Rectal smooth muscle tissue (tissue), 1 donor: Measurements from ENCODE around the gene BCL2L11.

Experiments
- H3K27ac ChIP-seq: one replicate; pipeline ENCODE4 v1.7.0; 2013; ENCODE audit warnings: low read depth, low read length, inconsistent platforms
- H3K27me3 ChIP-seq: one replicate; pipeline ENCODE4 v1.7.0; 2013; ENCODE audit warnings: low read length; ENCODE audit not compliant: control insufficient read depth, insufficient read depth
- H3K36me3 ChIP-seq: one replicate; pipeline ENCODE4 v1.7.0; 2013; ENCODE audit warnings: low read length; ENCODE audit not compliant: control insufficient read depth, insufficient read depth
- H3K4me1 ChIP-seq: one replicate; pipeline ENCODE4 v1.7.0; 2013; ENCODE audit warnings: low read length; ENCODE audit not compliant: control insufficient read depth, insufficient read depth
- H3K4me3 ChIP-seq: one replicate; pipeline ENCODE4 v1.7.0; 2013; ENCODE audit warnings: low read length
- H3K9ac ChIP-seq: one replicate; pipeline ENCODE4 v1.7.0; 2013; ENCODE audit warnings: low read length

The BCL2L11 gene

DNA sequence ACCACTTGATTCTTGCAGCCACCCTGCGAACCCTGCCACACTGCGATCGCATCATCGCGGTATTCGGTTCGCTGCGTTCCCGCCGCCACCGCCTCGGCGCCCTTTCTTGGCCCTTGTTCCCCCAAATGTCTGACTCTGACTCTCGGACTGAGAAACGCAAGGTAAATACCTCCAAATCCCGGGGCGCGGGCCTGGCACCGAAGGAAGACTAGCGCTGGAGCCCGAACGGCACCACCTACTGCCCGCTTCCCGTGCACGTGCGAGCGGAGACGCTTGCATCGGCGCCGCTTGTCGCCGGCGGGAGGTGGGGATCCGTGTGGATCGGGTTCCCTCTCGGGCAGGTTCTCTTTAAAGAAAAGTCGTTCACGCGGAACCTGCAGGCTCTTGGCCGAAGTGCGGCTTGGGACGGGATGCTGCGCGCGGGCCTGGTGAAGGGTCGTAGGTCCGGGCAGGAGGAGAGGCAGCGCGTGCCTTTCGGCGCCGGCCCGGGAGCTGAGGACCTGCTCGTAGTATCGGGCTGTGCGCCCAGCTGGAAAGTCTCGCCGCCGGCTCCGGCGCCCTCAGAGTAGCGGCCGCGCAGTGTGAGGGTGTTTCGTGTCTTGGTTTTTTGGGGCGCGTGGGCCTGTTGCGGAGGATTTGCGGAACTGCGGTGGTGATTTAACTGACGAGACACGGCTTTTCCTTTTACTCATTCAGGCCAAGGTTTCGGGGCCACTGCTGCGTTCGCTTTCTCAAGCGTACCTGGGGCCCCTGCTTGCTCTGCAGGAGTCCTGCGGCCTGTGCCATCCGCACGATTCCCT, 514 bp downstream of the BCL2L11 start:
- Histone ChIP-seq H3K36me3 (peaks cover 2% of the 10 kb centered on the region), H3K27me3 (peaks cover 7% of the 10 kb centered on the region), H3K4me3 (peak overlapping the region; percentile 95), H3K9ac (peak overlapping the region; percentile 57), H3K27ac (no peak overlapping the region), H3K4me1 (peaks cover 11% of the 10 kb centered on the region)

DNA sequence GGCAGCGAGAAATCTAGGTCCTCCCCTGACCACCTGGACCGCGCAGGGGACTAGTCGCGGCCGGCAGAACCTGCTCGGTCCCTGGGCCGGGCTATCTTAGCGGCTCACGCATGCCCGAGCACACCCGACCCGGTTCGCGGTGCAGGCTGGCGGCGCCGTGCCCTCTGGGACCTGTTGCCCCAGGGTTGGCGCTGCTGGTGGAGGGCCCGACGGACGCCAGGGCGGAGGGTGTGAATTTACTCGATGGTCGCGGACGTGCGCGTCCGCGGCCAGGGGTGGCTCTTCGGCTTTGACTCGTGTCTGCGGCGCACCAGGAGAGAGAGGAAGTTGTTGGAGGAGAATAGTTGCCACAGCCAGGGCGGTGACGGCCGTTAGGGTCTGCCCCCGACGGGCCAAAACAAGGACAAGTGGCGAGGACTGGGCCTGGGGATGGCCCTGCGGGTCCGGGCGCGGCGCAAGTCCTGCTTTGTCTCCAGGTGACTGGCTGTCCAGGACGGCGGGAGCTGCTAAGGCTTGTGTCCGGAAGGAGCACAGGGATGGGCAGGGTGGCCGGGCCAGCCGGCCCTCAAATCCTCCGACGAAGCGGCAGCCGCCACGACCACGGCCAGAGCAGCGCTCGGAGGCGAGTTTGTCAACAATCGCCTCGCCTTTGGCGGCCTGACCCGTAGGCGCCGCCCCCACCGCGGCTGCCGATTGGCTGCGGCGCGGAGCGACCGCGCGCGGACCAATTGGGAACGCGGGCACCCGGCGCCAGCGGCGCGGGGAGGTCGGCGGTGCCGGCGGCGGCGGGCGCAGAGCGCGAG, 1.3 kb downstream of the BCL2L11 start:
- peak overlapping the region; percentile 47 for H3K9ac ChIP-seq
- H3K27me3 ChIP-seq, result peaks cover 7% of the 10 kb centered on the region
- H3K4me3 ChIP-seq, result peak overlapping the region; percentile 95
- H3K27ac ChIP-seq, result no peak overlapping the region
- peaks cover 4% of the 10 kb centered on the region for H3K36me3 ChIP-seq
- H3K4me1 ChIP-seq, result peaks cover 11% of the 10 kb centered on the region

DNA sequence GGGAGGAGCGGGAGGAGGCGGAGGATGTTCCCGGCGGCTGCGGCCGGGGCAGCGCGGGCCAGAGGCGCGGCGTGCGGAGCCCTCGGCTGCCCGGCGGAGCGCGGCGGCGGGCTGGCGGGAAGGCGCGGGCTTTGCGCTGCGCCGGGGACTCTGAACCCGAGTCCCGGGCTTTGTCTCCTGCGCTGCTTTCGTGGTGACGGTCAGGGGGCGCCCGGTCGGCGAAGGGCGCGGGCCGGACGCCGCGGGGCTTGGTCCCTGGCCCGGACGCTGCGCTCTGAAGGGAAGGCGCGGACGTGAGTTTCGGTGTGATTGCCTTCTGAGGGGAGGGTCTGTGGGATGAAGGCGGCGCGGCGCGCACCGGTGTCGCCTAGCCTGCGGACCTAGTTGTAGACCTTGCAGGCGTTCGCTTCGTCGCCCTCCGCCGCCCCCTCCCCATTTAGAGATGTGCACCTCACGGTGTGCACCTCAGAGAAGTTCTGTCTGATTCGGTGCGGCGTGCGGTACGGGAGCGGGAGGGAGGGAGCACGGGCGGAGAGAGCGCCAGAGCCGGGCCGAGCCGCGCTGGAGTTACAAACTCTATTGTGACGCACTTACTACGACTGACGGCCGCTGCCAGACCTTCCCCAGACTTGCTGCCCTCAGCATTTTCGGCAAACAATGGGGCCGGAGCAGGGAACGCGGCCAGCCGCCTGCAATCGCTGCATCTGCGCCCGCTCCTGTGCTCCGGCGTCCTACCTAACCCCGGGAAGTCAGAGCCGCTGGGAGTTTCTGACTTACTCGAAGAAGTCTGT, 2.1 kb downstream of the BCL2L11 start:
- Histone ChIP-seq H3K4me3 (peak overlapping the region; percentile 92), H3K4me1 (peaks cover 6% of the 10 kb centered on the region), H3K27me3 (peaks cover 3% of the 10 kb centered on the region), H3K9ac (peak overlapping the region; percentile 51), H3K27ac (peak overlapping the region; percentile 38), H3K36me3 (peaks cover 4% of the 10 kb centered on the region)

DNA sequence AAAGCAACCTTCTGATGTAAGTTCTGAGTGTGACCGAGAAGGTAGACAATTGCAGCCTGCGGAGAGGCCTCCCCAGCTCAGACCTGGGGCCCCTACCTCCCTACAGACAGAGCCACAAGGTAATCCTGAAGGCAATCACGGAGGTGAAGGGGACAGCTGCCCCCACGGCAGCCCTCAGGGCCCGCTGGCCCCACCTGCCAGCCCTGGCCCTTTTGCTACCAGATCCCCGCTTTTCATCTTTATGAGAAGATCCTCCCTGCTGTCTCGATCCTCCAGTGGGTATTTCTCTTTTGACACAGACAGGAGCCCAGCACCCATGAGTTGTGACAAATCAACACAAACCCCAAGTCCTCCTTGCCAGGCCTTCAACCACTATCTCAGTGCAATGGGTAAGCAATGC, 3.0 kb downstream of the BCL2L11 start:
- peaks cover 4% of the 10 kb centered on the region for H3K36me3 ChIP-seq
- H3K4me1 ChIP-seq, result peaks cover 5% of the 10 kb centered on the region
- no peak overlapping the region for H3K9ac ChIP-seq
- no peak overlapping the region for H3K27ac ChIP-seq
- H3K4me3 ChIP-seq, result no peak overlapping the region
- H3K27me3 ChIP-seq, result no peaks in the 10 kb centered on the region

DNA sequence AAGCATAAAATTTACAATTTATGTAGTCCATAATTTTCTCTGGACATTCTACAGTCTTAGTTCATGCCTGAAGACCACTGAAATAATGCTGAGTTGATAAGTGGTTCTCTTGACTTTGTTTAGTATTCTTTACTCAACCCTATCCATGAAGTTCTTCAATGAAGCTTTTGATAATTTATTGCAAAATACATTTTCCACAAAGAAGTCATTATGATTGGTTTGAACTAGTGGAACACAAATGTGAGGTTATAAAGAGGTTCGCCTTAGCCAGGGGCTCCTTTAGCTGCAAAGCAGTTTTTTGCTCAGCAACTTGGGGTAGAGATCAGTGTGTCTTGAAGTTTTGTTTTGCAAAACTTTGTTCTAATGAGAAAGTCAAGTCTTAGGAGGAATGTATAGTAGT, 5.9 kb downstream of the BCL2L11 start:
- Histone ChIP-seq H3K4me1 (peaks cover 4% of the 10 kb centered on the region), H3K4me3 (no peak overlapping the region), H3K36me3 (peaks cover 4% of the 10 kb centered on the region), H3K9ac (no peak overlapping the region), H3K27ac (no peak overlapping the region), H3K27me3 (no peaks in the 10 kb centered on the region)

DNA sequence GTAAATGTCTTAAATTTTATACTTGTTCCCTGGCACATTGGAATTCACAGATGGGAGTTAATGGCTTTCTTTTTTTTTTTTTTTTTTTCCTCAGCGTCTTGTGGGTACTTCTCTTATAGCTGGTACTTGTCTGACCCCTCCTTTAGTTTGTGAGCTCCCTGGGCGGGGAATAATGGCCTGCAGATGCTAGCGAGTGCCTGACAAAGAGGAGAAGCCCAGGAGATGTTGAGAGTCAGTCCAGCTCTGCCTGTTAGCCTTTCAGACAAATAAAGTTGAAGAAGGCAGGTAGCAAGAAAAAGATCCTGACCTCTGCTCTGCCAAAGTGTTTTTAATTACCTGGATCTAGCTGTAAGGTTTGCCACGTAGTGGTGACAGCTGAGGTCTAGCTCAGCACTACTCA, 6.6 kb downstream of the BCL2L11 start:
- Histone ChIP-seq H3K27ac (no peak overlapping the region), H3K4me1 (peaks cover 2% of the 10 kb centered on the region), H3K4me3 (no peak overlapping the region), H3K27me3 (no peaks in the 10 kb centered on the region), H3K9ac (no peak overlapping the region), H3K36me3 (peaks cover 4% of the 10 kb centered on the region)

DNA sequence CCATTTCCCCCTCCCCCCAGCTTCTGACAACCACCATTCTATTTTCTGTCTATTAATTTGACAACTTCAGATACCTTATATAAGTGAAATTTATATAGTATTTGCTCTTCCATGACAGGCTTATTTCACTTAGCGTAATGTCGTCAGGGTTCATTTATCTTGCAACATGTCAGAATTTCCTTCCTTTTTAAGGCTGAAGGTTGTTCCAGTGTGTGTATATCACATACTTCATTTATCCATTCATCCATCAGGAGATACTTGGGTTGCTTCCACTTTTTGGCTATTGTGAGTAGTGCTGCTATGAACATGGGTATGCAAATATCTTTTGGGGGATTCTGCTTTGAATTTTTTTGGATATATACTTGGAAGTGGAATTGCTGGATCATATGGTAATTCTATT, 7.4 kb downstream of the BCL2L11 start:
- no peak overlapping the region for H3K4me3 ChIP-seq
- H3K4me1 ChIP-seq, result peaks cover 2% of the 10 kb centered on the region
- H3K27me3 ChIP-seq, result no peaks in the 10 kb centered on the region
- no peak overlapping the region for H3K27ac ChIP-seq
- peaks cover 4% of the 10 kb centered on the region for H3K36me3 ChIP-seq
- no peak overlapping the region for H3K9ac ChIP-seq

DNA sequence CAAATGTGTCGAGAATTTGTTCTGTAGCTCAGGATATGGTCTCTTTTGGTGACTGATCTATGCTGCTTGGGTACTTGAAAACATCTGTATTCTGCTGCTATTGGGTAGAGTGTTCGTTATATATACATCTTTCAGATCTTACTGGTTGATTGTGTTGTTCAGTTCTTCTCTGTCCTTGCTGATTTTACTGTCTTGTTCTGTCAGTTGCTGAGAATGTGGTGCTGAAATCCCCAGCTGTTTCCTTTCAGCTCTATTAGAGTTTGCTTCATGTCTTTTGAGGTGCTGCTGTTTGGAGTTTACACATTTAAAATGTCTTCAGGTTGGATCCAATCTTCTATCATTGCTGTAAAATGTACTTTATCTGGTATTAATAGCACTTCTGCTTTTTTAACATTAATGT, 12.9 kb downstream of the BCL2L11 start:
- Histone ChIP-seq H3K27ac (no peak overlapping the region), H3K4me3 (no peak overlapping the region), H3K9ac (no peak overlapping the region), H3K27me3 (no peaks in the 10 kb centered on the region), H3K4me1 (no peaks in the 10 kb centered on the region), H3K36me3 (no peaks in the 10 kb centered on the region)

DNA sequence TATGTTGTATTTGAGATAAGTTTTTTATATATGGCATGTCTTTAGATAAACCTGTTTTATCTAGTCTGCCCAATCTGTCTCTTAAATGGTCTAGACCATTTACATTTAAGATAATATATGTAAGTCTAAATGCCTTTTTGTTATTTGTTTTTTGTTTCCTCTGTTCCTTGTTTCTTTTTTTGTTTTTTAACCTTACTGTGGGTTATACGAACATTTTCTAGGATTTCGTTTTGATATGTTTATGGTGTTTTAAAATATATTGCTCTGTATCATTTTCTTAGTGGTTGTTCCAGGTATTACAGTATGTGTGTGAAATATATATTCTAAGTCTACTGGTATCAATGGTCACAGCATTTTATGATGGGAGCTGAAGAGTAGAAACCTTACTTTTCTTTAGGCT, 13.3 kb downstream of the BCL2L11 start:
- no peak overlapping the region for H3K9ac ChIP-seq
- H3K27me3 ChIP-seq, result no peaks in the 10 kb centered on the region
- no peak overlapping the region for H3K27ac ChIP-seq
- H3K4me3 ChIP-seq, result no peak overlapping the region
- no peaks in the 10 kb centered on the region for H3K36me3 ChIP-seq
- H3K4me1 ChIP-seq, result no peaks in the 10 kb centered on the region

DNA sequence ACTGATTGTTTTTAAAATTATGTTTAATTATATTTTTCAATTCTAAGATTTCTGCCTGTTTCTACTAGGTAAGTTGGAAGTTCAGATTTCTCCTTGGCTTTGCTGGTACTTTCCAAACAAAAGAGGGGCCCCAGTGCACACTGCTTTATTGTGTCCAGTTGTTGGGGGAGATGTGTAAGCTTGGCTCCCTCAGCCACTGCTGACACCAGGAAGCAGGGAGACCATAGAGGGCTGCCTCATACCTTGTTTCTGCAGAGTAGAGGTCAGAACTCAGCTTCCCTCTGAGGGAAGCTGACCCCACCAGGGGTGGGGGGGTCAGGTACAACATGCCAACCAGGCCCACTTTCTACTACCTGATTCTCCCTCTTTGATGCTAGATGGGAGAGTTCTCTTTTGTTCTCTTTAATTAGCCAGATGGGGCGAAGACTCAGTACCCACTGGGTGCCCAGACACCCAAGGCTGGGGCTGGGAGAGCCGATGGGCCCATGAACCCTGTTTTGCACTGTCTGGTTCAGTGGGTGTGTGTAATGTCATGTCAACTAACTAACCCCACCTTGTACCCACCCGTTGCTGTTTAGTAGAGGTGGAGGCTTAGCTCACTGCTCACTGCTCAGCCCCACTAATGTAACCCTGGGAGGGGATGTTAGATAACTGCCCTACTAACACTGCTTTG, 14.7 kb downstream of the BCL2L11 start:
- Histone ChIP-seq H3K27me3 (no peaks in the 10 kb centered on the region), H3K27ac (no peak overlapping the region), H3K4me3 (no peak overlapping the region), H3K36me3 (no peaks in the 10 kb centered on the region), H3K9ac (no peak overlapping the region), H3K4me1 (no peaks in the 10 kb centered on the region)

DNA sequence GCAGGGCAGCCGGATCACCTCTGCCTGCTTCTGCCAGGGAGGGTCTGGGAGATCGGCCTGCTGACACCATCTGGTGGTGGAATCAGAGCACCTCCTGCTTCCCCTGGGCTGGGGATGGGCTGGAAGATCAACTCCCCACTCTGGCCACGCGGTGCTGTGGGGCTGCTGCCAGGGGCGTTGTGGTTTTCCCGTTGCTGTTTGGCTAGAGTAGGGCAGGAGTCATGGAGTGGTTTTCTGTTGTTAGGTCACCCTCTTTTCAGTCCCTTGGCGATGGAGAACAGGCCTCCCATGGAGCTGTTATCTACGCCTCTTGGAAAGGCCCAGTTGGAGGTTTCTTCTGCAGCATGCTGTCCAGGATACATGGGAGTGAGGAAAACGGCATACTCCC, 15.2 kb downstream of the BCL2L11 start:
- Histone ChIP-seq H3K4me1 (no peaks in the 10 kb centered on the region), H3K36me3 (no peaks in the 10 kb centered on the region), H3K9ac (no peak overlapping the region), H3K4me3 (no peak overlapping the region), H3K27ac (no peak overlapping the region), H3K27me3 (no peaks in the 10 kb centered on the region)

DNA sequence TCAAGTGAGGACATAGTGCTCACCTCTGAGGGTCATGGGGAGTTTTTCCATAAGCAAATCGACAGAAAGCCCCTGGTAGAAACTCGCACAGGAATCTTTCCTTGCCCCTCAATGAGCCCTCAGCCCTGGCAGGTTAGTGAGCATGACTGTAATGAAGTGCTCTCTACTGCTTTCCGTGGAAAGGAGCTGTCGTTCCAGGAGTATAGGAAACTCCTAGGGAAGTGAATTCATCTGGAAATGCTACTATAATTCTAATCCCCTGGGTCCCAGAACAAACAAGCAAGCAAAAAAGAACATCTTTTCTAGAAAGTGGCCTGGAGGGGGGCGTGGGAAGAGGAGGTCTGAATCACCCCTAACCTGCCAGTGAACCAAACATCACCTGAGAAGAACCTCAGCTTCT, 18.1 kb downstream of the BCL2L11 start:
- Histone ChIP-seq H3K4me1 (no peaks in the 10 kb centered on the region), H3K27ac (no peak overlapping the region), H3K9ac (no peak overlapping the region), H3K27me3 (no peaks in the 10 kb centered on the region), H3K4me3 (no peak overlapping the region), H3K36me3 (no peaks in the 10 kb centered on the region)
